Activated T-helper 2 cell treated with anti-CD3 and anti-CD28 coated beads, Interferon-gamma antibody, Interleukin-2, Interleukin-4, amounts not matched to agents 10 μg/mL and 5 μg/mL and 100 μg/mL, durations not matched to agents 14 hours and 24 hours and 36 hours (primary cell): ENCODE measurements around the gene TULP3. TPM values are rescaled to one million over a fixed set of nuclear protein-coding genes. Genes with fewer than 3 reads are reported as not detected.

Experiments
- DNase-seq: peaks from one replicate; pipeline ENCODE4 v3.0.0; 2021; ENCODE audit warnings: low spot score
- H3K27ac Mint-ChIP-seq: one replicate; pipeline ENCODE4 v1.8.0; 2021; ENCODE audit warnings: mixed read lengths
- H3K27me3 Mint-ChIP-seq: one replicate; pipeline ENCODE4 v1.8.0; 2021; ENCODE audit warnings: low read depth, mixed read lengths
- H3K36me3 Mint-ChIP-seq: one replicate; pipeline ENCODE4 v1.8.0; 2021; ENCODE audit warnings: low read depth, mixed read lengths
- H3K4me1 Mint-ChIP-seq: one replicate; pipeline ENCODE4 v1.8.0; 2021; ENCODE audit warnings: low read depth, mixed read lengths
- H3K4me3 Mint-ChIP-seq: one replicate; pipeline ENCODE4 v1.8.0; 2021; ENCODE audit warnings: low read depth, mild to moderate bottlenecking, moderate library complexity, mixed read lengths
- H3K9me3 Mint-ChIP-seq: one replicate; pipeline ENCODE4 v1.8.0; 2021; ENCODE audit warnings: mixed read lengths
- intact Hi-C: fragments of 100-400 bp; cut with micrococcal nuclease; formaldehyde crosslinking; loops from one replicate; pipeline ENCODE4 v1.15.1; 2023
- total RNA-seq: library from RNA; stranded (reverse); gene quantifications from 2 replicates; pipeline ENCODE4 v1.2.3, GENCODE V29; 2022

TULP3 gene
- total RNA-seq, 1 donor from 2014 or later = 6.4 TPM

- Mint-ChIP-seq H3K27ac (no peak overlapping the region), H3K27me3 (no peaks in the 10 kb centered on the region), H3K4me1 (no peaks in the 10 kb centered on the region), H3K36me3 (no peaks in the 10 kb centered on the region), H3K4me3 (no peak overlapping the region), H3K9me3 (no peaks in the 10 kb centered on the region)
- intact Hi-C loops = no loop called here
- no peak for DNase-seq
These were observed 28.6 kb downstream of the TULP3 start for GRCh38 chr12:2919249-2919648.

GRCh38 chr12:2922329-2922728, 31.6 kb downstream of the TULP3 start:
- intact Hi-C loops = no loop called here
- Mint-ChIP-seq H3K27ac (no peak overlapping the region), H3K4me1 (peaks cover 4% of the 10 kb centered on the region), H3K27me3 (no peaks in the 10 kb centered on the region), H3K9me3 (no peaks in the 10 kb centered on the region), H3K36me3 (no peaks in the 10 kb centered on the region), H3K4me3 (no peak overlapping the region)
- no peak for DNase-seq

GRCh38 chr12:2923057-2923456, 32.4 kb downstream of the TULP3 start:
- peaks cover 4% of the 10 kb centered on the region for H3K4me1 Mint-ChIP-seq
- intact Hi-C loops = no loop called here

GRCh38 chr12:2924019-2924418, 33.3 kb downstream of the TULP3 start:
- Mint-ChIP-seq H3K36me3 (no peaks in the 10 kb centered on the region), H3K4me1 (peaks cover 4% of the 10 kb centered on the region), H3K4me3 (no peak overlapping the region), H3K9me3 (no peaks in the 10 kb centered on the region), H3K27me3 (no peaks in the 10 kb centered on the region), H3K27ac (no peak overlapping the region)
- no peak for DNase-seq
- intact Hi-C loops = no loop called here

More at GRCh38 chr12:2923057-2923456, 32.4 kb downstream of the TULP3 start:
- DNase-seq = no peak
- H3K27me3 Mint-ChIP-seq = no peaks in the 10 kb centered on the region
- no peaks in the 10 kb centered on the region for H3K36me3 Mint-ChIP-seq
- no peak overlapping the region for H3K4me3 Mint-ChIP-seq
- H3K9me3 Mint-ChIP-seq = no peaks in the 10 kb centered on the region
- no peak overlapping the region for H3K27ac Mint-ChIP-seq

- H3K9me3 Mint-ChIP-seq = no peaks in the 10 kb centered on the region
- peaks cover 4% of the 10 kb centered on the region for H3K4me1 Mint-ChIP-seq
- no peak overlapping the region for H3K4me3 Mint-ChIP-seq
- DNase-seq = no peak
- no peaks in the 10 kb centered on the region for H3K27me3 Mint-ChIP-seq
- no peak overlapping the region for H3K27ac Mint-ChIP-seq
- intact Hi-C loops = no loop called here
- no peaks in the 10 kb centered on the region for H3K36me3 Mint-ChIP-seq
These were observed 34.8 kb downstream of the TULP3 start for GRCh38 chr12:2925322-2925995.

- no peak overlapping the region for H3K27ac Mint-ChIP-seq
- H3K9me3 Mint-ChIP-seq = no peaks in the 10 kb centered on the region
- H3K36me3 Mint-ChIP-seq = peaks cover 3% of the 10 kb centered on the region
- intact Hi-C loops = no loop called here
- H3K27me3 Mint-ChIP-seq = no peaks in the 10 kb centered on the region
- H3K4me3 Mint-ChIP-seq = no peak overlapping the region
- DNase-seq = no peak
- H3K4me1 Mint-ChIP-seq = no peaks in the 10 kb centered on the region
These were observed 40.2 kb downstream of the TULP3 start for GRCh38 chr12:2930865-2931264.

GRCh38 chr12:2933586-2933985, 42.9 kb downstream of the TULP3 start:
- no peak for DNase-seq
- Mint-ChIP-seq H3K4me1 (no peaks in the 10 kb centered on the region), H3K27me3 (no peaks in the 10 kb centered on the region)

GRCh38 chr12:2934371-2934770, 43.7 kb downstream of the TULP3 start:
- no peaks in the 10 kb centered on the region for H3K4me1 Mint-ChIP-seq
- H3K4me3 Mint-ChIP-seq = no peak overlapping the region
- no peak for DNase-seq
- no peaks in the 10 kb centered on the region for H3K9me3 Mint-ChIP-seq
- H3K27me3 Mint-ChIP-seq = no peaks in the 10 kb centered on the region
- intact Hi-C loops = no loop called here
- no peak overlapping the region for H3K27ac Mint-ChIP-seq
- H3K36me3 Mint-ChIP-seq = peaks cover 3% of the 10 kb centered on the region

More at GRCh38 chr12:2933586-2933985, 42.9 kb downstream of the TULP3 start:
- H3K4me3 Mint-ChIP-seq = no peak overlapping the region
- intact Hi-C loops = no loop called here
- no peak overlapping the region for H3K27ac Mint-ChIP-seq
- no peaks in the 10 kb centered on the region for H3K9me3 Mint-ChIP-seq
- H3K36me3 Mint-ChIP-seq = peaks cover 3% of the 10 kb centered on the region

GRCh38 chr12:2936301-2936700, 45.6 kb downstream of the TULP3 start:
- Mint-ChIP-seq H3K4me1 (no peaks in the 10 kb centered on the region), H3K27ac (no peak overlapping the region), H3K27me3 (no peaks in the 10 kb centered on the region), H3K36me3 (peaks cover 3% of the 10 kb centered on the region), H3K9me3 (no peaks in the 10 kb centered on the region), H3K4me3 (no peak overlapping the region)
- intact Hi-C loops = no loop called here
- no peak for DNase-seq

GRCh38 chr12:2937500-2937899, 46.8 kb downstream of the TULP3 start:
- Mint-ChIP-seq H3K4me1 (no peaks in the 10 kb centered on the region), H3K27ac (no peak overlapping the region), H3K4me3 (no peak overlapping the region), H3K9me3 (no peaks in the 10 kb centered on the region), H3K36me3 (peaks cover 3% of the 10 kb centered on the region), H3K27me3 (no peaks in the 10 kb centered on the region)
- DNase-seq = no peak
- intact Hi-C loops = no loop called here

GRCh38 chr12:2939191-2939590, 48.5 kb downstream of the TULP3 start:
- H3K4me1 Mint-ChIP-seq = no peaks in the 10 kb centered on the region
- H3K27ac Mint-ChIP-seq = no peak overlapping the region
- no peak overlapping the region for H3K4me3 Mint-ChIP-seq
- DNase-seq = no peak
- no peaks in the 10 kb centered on the region for H3K36me3 Mint-ChIP-seq
- intact Hi-C loops = no loop called here
- no peaks in the 10 kb centered on the region for H3K27me3 Mint-ChIP-seq
- H3K9me3 Mint-ChIP-seq = no peaks in the 10 kb centered on the region

- no peak for DNase-seq
- H3K36me3 Mint-ChIP-seq = no peaks in the 10 kb centered on the region
- no peak overlapping the region for H3K27ac Mint-ChIP-seq
- intact Hi-C loops = loop anchor here (10.0 kb wide), 1 partner anchor 56 kb away; no protein-coding TSS in a partner anchor
- no peaks in the 10 kb centered on the region for H3K27me3 Mint-ChIP-seq
- H3K4me3 Mint-ChIP-seq = no peak overlapping the region
- no peaks in the 10 kb centered on the region for H3K4me1 Mint-ChIP-seq
- no peaks in the 10 kb centered on the region for H3K9me3 Mint-ChIP-seq
These were observed 49.9 kb downstream of the TULP3 start for GRCh38 chr12:2940564-2940963.

- Mint-ChIP-seq H3K27me3 (no peaks in the 10 kb centered on the region), H3K27ac (no peak overlapping the region), H3K9me3 (no peaks in the 10 kb centered on the region), H3K36me3 (no peaks in the 10 kb centered on the region), H3K4me1 (no peaks in the 10 kb centered on the region), H3K4me3 (no peak overlapping the region)
- intact Hi-C loops = loop anchor here (10.0 kb wide), 1 partner anchor 57 kb away; no protein-coding TSS in a partner anchor
- DNase-seq = no peak
These were observed 50.8 kb downstream of the TULP3 start for GRCh38 chr12:2941524-2941923.
